Ramos (cell line): ENCODE results near the gene GNL3L.
"Not testable (repeated sequence)": the region's sequence is repeated elsewhere in the genome, so short reads cannot be mapped to it uniquely, and the experiment has no call there.

Source experiments
- in situ Hi-C: fragments of 300-500 bp; cut with MboI; formaldehyde crosslinking; loops from one replicate; pipeline ENCODE4 v1.14.3; 2022; ENCODE audit warnings: low sequenced_read_pairs; ENCODE audit not compliant: unreplicated experiment

The GNL3L gene

DNA sequence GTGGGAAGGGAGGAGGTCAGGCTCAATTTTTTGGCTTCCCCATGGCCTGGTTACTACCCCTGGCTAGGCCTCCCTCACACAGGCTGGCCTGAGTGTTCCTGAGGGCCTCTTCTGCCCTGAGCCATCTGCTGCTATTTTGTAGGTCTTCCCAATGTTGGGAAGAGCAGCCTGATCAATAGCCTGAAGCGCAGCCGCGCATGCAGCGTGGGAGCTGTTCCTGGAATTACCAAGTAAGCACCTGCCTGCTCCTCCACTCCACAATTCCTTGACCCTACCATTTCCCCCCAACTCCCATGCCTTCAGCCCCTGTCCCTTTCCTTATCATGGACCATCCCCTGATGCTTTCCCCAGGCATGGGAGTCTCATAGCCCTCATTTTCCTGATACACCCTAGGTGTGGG, 20.8 kb downstream of the GNL3L start:
- in situ Hi-C loops, result no loop called here

DNA sequence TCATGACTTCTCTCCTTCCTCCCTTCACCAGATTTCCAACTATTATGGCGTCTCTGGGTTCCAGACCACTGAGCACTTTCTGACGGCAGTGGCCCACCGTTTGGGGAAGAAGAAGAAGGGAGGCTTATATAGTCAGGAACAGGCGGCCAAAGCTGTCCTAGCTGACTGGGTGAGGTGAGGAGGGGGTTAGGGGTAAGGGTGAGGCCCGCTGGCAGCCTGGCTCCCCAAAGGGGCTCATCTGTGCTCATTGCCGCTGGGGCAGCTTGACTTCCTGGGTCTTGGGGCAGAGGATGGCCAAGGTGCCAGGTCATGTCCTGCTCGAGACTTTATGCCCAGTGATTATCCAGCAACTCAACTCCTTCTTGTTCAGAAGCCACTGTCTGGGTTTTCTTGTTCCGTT, 21.8 kb downstream of the GNL3L start:
- in situ Hi-C loops, result no loop called here

- in situ Hi-C loops, result not testable (repeated sequence)
Observed at GRCh38 chrX:54555006-54555405, 25.0 kb downstream of the GNL3L start.

GRCh38 chrX:54560411-54560810, 30.4 kb downstream of the GNL3L start:
- in situ Hi-C loops, result no loop called here

DNA sequence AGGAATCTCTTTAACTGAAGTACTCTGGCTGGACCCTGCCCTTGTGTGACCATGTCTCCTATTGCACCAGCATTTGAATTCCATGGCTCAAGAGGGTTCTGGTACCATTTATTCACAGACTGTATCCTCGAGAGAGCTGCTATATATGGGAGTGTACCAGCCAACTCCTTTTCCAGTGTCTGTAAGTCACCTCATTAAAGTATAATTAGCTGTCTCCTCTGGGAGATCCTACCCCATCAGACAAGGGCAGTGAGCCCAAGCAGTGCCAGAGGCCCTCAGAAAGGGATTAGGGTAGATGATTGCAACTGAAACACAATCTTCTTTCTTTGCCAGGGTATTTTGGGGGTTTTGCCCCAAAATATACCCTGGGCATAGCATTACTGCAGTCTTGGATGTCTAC, 31.6 kb downstream of the GNL3L start:
- in situ Hi-C loops, result no loop called here

GRCh38 chrX:54564936-54565335, 34.9 kb downstream of the GNL3L start:
- in situ Hi-C loops, result no loop called here

DNA sequence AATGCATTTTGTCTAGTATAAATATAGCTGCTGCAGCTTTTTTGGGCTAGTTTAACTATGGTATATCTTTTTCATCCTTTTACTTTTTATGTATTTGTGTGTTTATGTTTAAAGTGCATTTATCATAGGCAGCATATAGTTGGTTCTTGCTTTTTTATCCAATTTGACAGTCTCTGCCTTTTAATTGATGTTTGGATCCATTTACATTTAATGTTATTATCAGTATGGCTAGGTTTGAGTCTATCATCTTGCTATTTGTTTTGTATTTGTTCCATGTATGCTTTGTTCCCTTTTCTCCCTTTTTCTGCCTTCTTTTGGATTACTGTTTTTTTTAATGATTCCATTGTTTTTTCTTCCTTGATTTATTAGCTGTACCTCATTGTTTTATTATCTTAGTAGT, 40.3 kb downstream of the GNL3L start:
- in situ Hi-C loops, result no loop called here

DNA sequence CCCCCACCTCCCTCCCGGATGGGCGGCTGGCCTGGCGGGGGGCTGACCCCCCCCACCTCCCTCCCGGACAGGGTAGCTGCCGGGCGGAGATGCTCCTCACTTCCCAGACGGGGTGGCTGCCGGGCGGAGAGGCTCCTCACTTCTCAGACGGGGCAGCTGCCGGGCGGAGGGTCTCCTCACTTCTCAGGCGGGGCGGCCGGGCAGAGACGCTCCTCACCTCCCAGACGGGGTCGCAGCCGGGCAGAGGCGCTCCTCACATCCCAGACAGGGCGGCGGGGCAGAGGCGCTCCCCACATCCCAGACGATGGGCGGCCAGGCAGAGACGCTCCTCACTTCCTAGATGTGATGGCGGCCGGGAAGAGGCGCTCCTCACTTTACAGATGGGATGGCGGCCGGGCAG, 42.6 kb downstream of the GNL3L start:
- in situ Hi-C loops, result not testable (repeated sequence)

- in situ Hi-C loops, result no loop called here
Observed at GRCh38 chrX:54597728-54598127, 67.7 kb downstream of the GNL3L start.

DNA sequence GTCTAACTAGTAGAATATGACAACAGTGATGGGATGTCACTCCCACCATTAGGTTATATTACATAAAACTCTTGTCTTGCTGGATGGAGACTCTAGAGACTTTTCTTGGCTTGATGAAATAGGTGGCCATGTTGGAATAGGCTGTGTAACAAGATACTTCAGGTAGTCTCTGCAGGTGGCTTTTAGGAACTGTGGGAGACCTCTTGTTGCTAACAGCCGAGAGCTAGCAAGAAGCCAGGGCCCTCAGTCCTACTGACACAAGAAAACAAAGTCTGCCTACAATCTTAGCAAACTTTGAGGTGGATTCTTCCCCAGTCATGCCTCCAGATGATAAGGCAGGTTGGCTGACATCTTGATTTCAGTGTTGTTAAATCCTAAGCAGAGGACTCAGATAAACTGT, 72.5 kb downstream of the GNL3L start:
- in situ Hi-C loops, result no loop called here
